Activated naive CD8-positive, alpha-beta T cell (primary cell): ENCODE results near the gene DRAM2.
"Not testable (repeated sequence)": the region's sequence is repeated elsewhere in the genome, so short reads cannot be mapped to it uniquely, and the experiment has no call there.

Experiments used
- H3K27ac Mint-ChIP-seq: one replicate; pipeline ENCODE4 v1.8.0; 2021; ENCODE audit warnings: mixed read lengths
- H3K27me3 Mint-ChIP-seq: one replicate; pipeline ENCODE4 v1.8.0; 2021; ENCODE audit warnings: mixed read lengths
- H3K36me3 Mint-ChIP-seq: one replicate; pipeline ENCODE4 v1.8.0; 2021; ENCODE audit warnings: mixed read lengths
- H3K4me1 Mint-ChIP-seq: one replicate; pipeline ENCODE4 v1.8.0; 2021; ENCODE audit warnings: low read depth, mixed read lengths
- H3K4me3 Mint-ChIP-seq: one replicate; pipeline ENCODE4 v1.8.0; 2021; ENCODE audit warnings: mild to moderate bottlenecking, mixed read lengths
- H3K9me3 Mint-ChIP-seq: one replicate; pipeline ENCODE4 v1.8.0; 2021; ENCODE audit warnings: low read depth, mixed read lengths

Gene DRAM2

GRCh38 chr1:111077312-111077711, 62.6 kb downstream of the DRAM2 start:
- H3K9me3 Mint-ChIP-seq, H3K27me3 Mint-ChIP-seq, H3K4me1 Mint-ChIP-seq, H3K4me3 Mint-ChIP-seq, H3K36me3 Mint-ChIP-seq, H3K27ac Mint-ChIP-seq: not testable (repeated sequence)
